H1 (cell line): ENCODE measurements around the gene POLDIP2. TPM values are rescaled to one million over a fixed set of nuclear protein-coding genes. Genes with fewer than 3 reads are reported as not detected.

ENCODE experiments used
- CEBPB ChIP-seq: IDR thresholded peaks from 2 replicates; pipeline ENCODE4 v1.6.1; 2012; ENCODE audit warnings: low read depth, low read length
- EZH2 ChIP-seq: fragments of 200-600 bp; sonication (generic); IDR thresholded peaks from 2 replicates; pipeline ENCODE4 v1.7.1; 2012; ENCODE audit warnings: low read depth, mild to moderate bottlenecking, moderate library complexity, low read length, inconsistent platforms; ENCODE audit not compliant: severe bottlenecking
- HDAC2 ChIP-seq, 2 experiments: fragments of 300-600 bp in 1 of 2; sonication (generic) in 1 of 2; IDR thresholded peaks; 2 replicates each; pipeline ENCODE4 v1.6.1; 2011 to 2012; ENCODE audit warnings: low read depth in 2 of 2, low read length in 2 of 2, mild to moderate bottlenecking in 2 of 2, moderate library complexity in 2 of 2, borderline replicate concordance in 1 of 2, inconsistent platforms in 1 of 2
- KDM4A ChIP-seq: IDR thresholded peaks from one replicate; pipeline ENCODE4 v1.7.1; 2012; ENCODE audit warnings: low read depth, mild to moderate bottlenecking, moderate library complexity, low read length, inconsistent platforms; ENCODE audit not compliant: severe bottlenecking
- NRF1 ChIP-seq: IDR thresholded peaks from 2 replicates; pipeline ENCODE4 v1.6.1; 2011; ENCODE audit warnings: mild to moderate bottlenecking, low read depth, low read length, improper control_type of control experiment
- POLR2AphosphoS5 ChIP-seq: IDR thresholded peaks from 2 replicates; pipeline ENCODE4 v1.6.1; 2011; ENCODE audit warnings: low read depth, low read length
- RAD21 ChIP-seq, 2 experiments: IDR thresholded peaks in 1 of 2; conservative IDR thresholded peaks in 1 of 2; 2 replicates each; pipeline ENCODE4 v1.6.1; 2011; ENCODE audit warnings: low read depth in 2 of 2, low read length in 2 of 2, improper control_type of control experiment in 1 of 2, inconsistent platforms in 1 of 2, mild to moderate bottlenecking in 1 of 2, moderate library complexity in 1 of 2
- RFX5 ChIP-seq: IDR thresholded peaks from 2 replicates; pipeline ENCODE4 v1.6.1; 2011; ENCODE audit warnings: low read depth, low read length, improper control_type of control experiment, borderline replicate concordance
- SIN3A ChIP-seq, 2 experiments: IDR thresholded peaks in 1 of 2; conservative IDR thresholded peaks in 1 of 2; 2 replicates each; pipeline ENCODE4 v1.6.1; 2011 to 2012; ENCODE audit warnings: low read length in 2 of 2, improper control_type of control experiment in 1 of 2, low read depth in 1 of 2, mild to moderate bottlenecking in 1 of 2
- SIRT6 ChIP-seq: IDR thresholded peaks from one replicate; pipeline ENCODE4 v1.7.1; 2012; ENCODE audit warnings: low read length, inconsistent platforms
- SRF ChIP-seq: IDR thresholded peaks from 2 replicates; pipeline ENCODE4 v1.6.1; 2011; ENCODE audit warnings: mild to moderate bottlenecking, low read depth, low read length, moderate library complexity
- TAF1 ChIP-seq: IDR thresholded peaks from 2 replicates; pipeline ENCODE4 v1.6.1; 2011; ENCODE audit warnings: mild to moderate bottlenecking, low read depth, low read length
- TCF12 ChIP-seq: IDR thresholded peaks from 2 replicates; pipeline ENCODE4 v1.6.1; 2011; ENCODE audit warnings: low read depth, mild to moderate bottlenecking, low read length
- TEAD4 ChIP-seq: IDR thresholded peaks from 2 replicates; pipeline ENCODE4 v1.6.1; 2012; ENCODE audit warnings: low read depth, low read length, inconsistent platforms, mixed read lengths
- YY1 ChIP-seq: IDR thresholded peaks from 2 replicates; pipeline ENCODE4 v1.6.1; 2011; ENCODE audit warnings: low read depth, mild to moderate bottlenecking, low read length
- polyA plus RNA-seq, 7 experiments: library from polyadenylated mRNA; depleted of rRNA in 3 of 7; stranded (reverse) in 5 of 7; unstranded in 2 of 7; fragments of >200 nt in 5 of 7; fragments of 200-250 nt in 2 of 7; gene quantifications; 1 replicate in 5 of 7; 2 replicates in 1 of 7; 4 replicates in 1 of 7; pipeline versions ENCODE4 v1.2.1 to v1.2.3, GENCODE V29; 2011 to 2013; ENCODE audit warnings: missing spikeins in 2 of 7, mixed read lengths in 2 of 7
- total RNA-seq: library from RNA; stranded (reverse); fragmentation: NEBNext Ultra II Directional; extraction: Animal tissue kit (Norgen Biotek cat#: 25700); gene quantifications from 2 replicates; pipeline ENCODE4 v1.2.1, GENCODE V29; 2021
- TF ChIP-seq, protein P1 (sequence below), 3 experiments: IDR thresholded peaks; 1 replicate in 2 of 3; 2 replicates in 1 of 3; pipeline versions ENCODE4 v1.5.1 to v1.6.1; 2011; ENCODE audit warnings: low read length in 3 of 3, mild to moderate bottlenecking in 3 of 3, inconsistent platforms in 2 of 3, low read depth in 1 of 3, moderate library complexity in 1 of 3; ENCODE audit not compliant: insufficient read depth in 1 of 3; ENCODE audit errors: control extremely low read depth in 1 of 3
- TF ChIP-seq, protein P2 (sequence below): IDR thresholded peaks from 2 replicates; pipeline ENCODE4 v1.6.1; 2012; ENCODE audit warnings: low read length, inconsistent platforms

POLDIP2 gene
- total and polyA plus RNA-seq, 2 of the 8 experiments (the other 6 are each of a cell fraction or from before 2014, with no cell fraction given): 74.0 to 76.1 TPM

DNA sequence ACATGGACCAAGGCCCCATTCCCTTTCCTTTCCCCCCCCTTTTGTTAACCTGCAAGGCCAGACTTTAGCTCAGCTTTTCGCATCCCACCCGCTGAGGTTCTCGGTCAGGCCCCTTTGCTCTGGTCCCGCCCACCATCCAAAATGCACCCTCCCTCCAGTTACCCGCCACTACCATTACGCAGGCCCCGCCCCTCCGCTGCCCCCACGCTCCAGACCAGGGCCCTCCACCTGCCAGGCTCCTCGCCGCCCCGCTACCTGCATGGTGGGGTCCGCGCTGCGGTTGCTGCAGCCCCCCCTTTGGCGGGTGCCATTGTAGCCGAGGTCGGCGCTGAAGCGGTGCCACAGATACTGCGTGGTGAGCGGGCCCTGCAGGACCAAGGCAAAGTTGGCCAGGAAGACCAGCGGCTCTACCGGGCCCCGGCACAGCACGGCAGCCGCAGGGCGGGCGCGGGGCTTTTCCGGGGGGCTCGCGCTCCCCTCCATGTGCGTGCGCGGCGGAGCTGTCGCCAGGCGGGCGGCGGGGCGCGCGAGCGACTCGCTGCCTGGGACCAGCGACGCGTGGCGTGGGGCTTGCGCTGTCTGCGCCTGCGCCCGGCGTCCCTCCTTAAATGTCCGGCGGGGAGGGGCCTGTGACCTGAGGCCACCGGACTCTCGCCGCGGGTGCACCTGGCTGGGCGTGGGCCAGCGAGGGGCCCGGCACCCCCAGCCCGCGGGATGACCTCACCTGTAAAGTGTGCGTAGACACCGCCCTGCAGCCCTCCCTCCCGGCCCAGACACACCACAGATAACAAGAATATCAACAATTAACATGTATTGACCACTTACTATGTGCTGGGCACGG is 48.5 kb upstream of the POLDIP2 start, which contains the start of gene SLC46A1 (continued):
- TF ChIP-seq, protein P1, sequence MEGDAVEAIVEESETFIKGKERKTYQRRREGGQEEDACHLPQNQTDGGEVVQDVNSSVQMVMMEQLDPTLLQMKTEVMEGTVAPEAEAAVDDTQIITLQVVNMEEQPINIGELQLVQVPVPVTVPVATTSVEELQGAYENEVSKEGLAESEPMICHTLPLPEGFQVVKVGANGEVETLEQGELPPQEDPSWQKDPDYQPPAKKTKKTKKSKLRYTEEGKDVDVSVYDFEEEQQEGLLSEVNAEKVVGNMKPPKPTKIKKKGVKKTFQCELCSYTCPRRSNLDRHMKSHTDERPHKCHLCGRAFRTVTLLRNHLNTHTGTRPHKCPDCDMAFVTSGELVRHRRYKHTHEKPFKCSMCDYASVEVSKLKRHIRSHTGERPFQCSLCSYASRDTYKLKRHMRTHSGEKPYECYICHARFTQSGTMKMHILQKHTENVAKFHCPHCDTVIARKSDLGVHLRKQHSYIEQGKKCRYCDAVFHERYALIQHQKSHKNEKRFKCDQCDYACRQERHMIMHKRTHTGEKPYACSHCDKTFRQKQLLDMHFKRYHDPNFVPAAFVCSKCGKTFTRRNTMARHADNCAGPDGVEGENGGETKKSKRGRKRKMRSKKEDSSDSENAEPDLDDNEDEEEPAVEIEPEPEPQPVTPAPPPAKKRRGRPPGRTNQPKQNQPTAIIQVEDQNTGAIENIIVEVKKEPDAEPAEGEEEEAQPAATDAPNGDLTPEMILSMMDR (IDR thresholded peaks at IDR 0.05; ENCODE audit: control extremely low read depth in 1 of 3, insufficient read depth in 1 of 3, low read depth in 1 of 3, low read length in 3 of 3): no peak
- TF ChIP-seq RAD21 (IDR thresholded peaks at IDR 0.05 in 1 of 2, conservative IDR thresholded peaks at IDR 0.05 in 1 of 2; ENCODE audit: low read depth in 2 of 2, low read length in 2 of 2) (no peak), SIN3A (conservative IDR thresholded peaks at IDR 0.05 in 1 of 2, IDR thresholded peaks at IDR 0.05 in 1 of 2; ENCODE audit: low read depth in 1 of 2, low read length in 2 of 2) (peak in 1 of 2 experiments; percentile 41; a peak in 1 of 4 replicates), HDAC2 (IDR thresholded peaks at IDR 0.05; ENCODE audit: borderline replicate concordance in 1 of 2, low read depth in 2 of 2, low read length in 2 of 2) (0 out of 4 replicates have a peak, but pooled peaks of 1 of the 2 experiments have one; percentile 39), POLR2AphosphoS5 (no peak; the same call in 1 of the 2 replicates), TAF1 (0 out of 2 replicates have a peak, but pooled peaks have one; percentile 25), SRF (no peak), RFX5 (no peak), EZH2 (no peak), CEBPB (no peak), TCF12 (no peak), KDM4A (peak; percentile 86), SIRT6 (no peak), NRF1 (peak; percentile 12; the same call in 1 of the 2 replicates), TEAD4 (no peak), YY1 (no peak)
- TF ChIP-seq, protein P2, sequence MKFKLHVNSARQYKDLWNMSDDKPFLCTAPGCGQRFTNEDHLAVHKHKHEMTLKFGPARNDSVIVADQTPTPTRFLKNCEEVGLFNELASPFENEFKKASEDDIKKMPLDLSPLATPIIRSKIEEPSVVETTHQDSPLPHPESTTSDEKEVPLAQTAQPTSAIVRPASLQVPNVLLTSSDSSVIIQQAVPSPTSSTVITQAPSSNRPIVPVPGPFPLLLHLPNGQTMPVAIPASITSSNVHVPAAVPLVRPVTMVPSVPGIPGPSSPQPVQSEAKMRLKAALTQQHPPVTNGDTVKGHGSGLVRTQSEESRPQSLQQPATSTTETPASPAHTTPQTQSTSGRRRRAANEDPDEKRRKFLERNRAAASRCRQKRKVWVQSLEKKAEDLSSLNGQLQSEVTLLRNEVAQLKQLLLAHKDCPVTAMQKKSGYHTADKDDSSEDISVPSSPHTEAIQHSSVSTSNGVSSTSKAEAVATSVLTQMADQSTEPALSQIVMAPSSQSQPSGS: no peak
